T follicular helper cell (primary cell): ENCODE measurements around the gene SRRD.
"Not testable (repeated sequence)": the region's sequence is repeated elsewhere in the genome, so short reads cannot be mapped to it uniquely, and the experiment has no call there.

Source experiments
- DNase-seq: peaks from one replicate; pipeline ENCODE4 v3.0.0-alpha.2; 2020; ENCODE audit warnings: low read depth

The SRRD gene

GRCh38 chr22:26522012-26522411, 38.3 kb downstream of the SRRD start:
- DNase-seq = no peak

- DNase-seq = no peak
These were observed 38.9 kb downstream of the SRRD start for GRCh38 chr22:26522592-26522991.

GRCh38 chr22:26524870-26525269, 41.2 kb downstream of the SRRD start:
- DNase-seq = no peak

- no peak for DNase-seq
These were observed 42.4 kb downstream of the SRRD start for GRCh38 chr22:26525946-26526564.

- DNase-seq = no peak
These were observed 43.5 kb downstream of the SRRD start for GRCh38 chr22:26527167-26527566.

GRCh38 chr22:26527574-26528465, 44.1 kb downstream of the SRRD start:
- DNase-seq = no peak

GRCh38 chr22:26528518-26528917, 44.8 kb downstream of the SRRD start:
- DNase-seq = not testable (repeated sequence)

- no peak for DNase-seq
These were observed 45.7 kb downstream of the SRRD start for GRCh38 chr22:26529345-26529744.

GRCh38 chr22:26534171-26534855, 50.6 kb downstream of the SRRD start:
- DNase-seq = no peak

GRCh38 chr22:26534874-26535602, 51.4 kb downstream of the SRRD start:
- DNase-seq = no peak

- no peak for DNase-seq
These were observed 51.9 kb downstream of the SRRD start for GRCh38 chr22:26535603-26535908.

GRCh38 chr22:26536056-26536761, 52.5 kb downstream of the SRRD start:
- DNase-seq = no peak

- no peak for DNase-seq
These were observed 53.1 kb downstream of the SRRD start for GRCh38 chr22:26536762-26537134.

- DNase-seq = no peak
These were observed 56.4 kb downstream of the SRRD start for GRCh38 chr22:26540119-26540518.

GRCh38 chr22:26541167-26541819, 57.6 kb downstream of the SRRD start:
- no peak for DNase-seq

GRCh38 chr22:26542831-26543230, 59.2 kb downstream of the SRRD start:
- DNase-seq = no peak
